HAP-1 (cell line): ENCODE measurements around the gene HSD17B7.

Experiments
- DNase-seq, 2 experiments: peaks; one replicate each; pipeline ENCODE4 v3.0.0-alpha.2; 2016 to 2020; ENCODE audit warnings: low spot score in 2 of 2
- H3K27me3 ChIP-seq: fragments of 250-450 bp; sonication (Bioruptor Pico); 2 replicates; pipeline ENCODE4 v1.5.1; 2020; ENCODE audit warnings: low read depth, mild to moderate bottlenecking, moderate library complexity
- H3K36me3 ChIP-seq: fragments of 250-450 bp; sonication (Bioruptor Pico); replicated peaks from 2 replicates; pipeline ENCODE4 v1.5.1; 2020; ENCODE audit warnings: mild to moderate bottlenecking
- H3K4me1 ChIP-seq: fragments of 250-450 bp; sonication (Bioruptor Pico); 2 replicates; pipeline ENCODE4 v1.5.1; 2020; ENCODE audit warnings: mild to moderate bottlenecking
- H3K4me3 ChIP-seq: fragments of 250-450 bp; sonication (Bioruptor Pico); 2 replicates; pipeline ENCODE4 v1.5.1; 2020; ENCODE audit warnings: mild to moderate bottlenecking, moderate library complexity
- H3K9me3 ChIP-seq: fragments of 250-450 bp; sonication (Bioruptor Pico); 2 replicates; pipeline ENCODE4 v1.5.1; 2020; ENCODE audit warnings: mild to moderate bottlenecking, moderate library complexity
- in situ Hi-C: fragments of 300-500 bp; cut with MboI; formaldehyde crosslinking; loops from 3 replicates; pipeline ENCODE4 v1.14.3; 2020; ENCODE audit warnings: low sequenced_read_pairs, inconsistent platforms, mixed read lengths

HSD17B7 gene

GRCh38 chr1:162823771-162824525 lies 33.4 kb downstream of the HSD17B7 start:
- no peaks in the 10 kb centered on the region for H3K36me3 ChIP-seq
- no peaks in the 10 kb centered on the region for H3K9me3 ChIP-seq
- peaks cover 15% of the 10 kb centered on the region for H3K4me1 ChIP-seq
- in situ Hi-C loops = no loop called here
- DNase-seq = no peak
- no peaks in the 10 kb centered on the region for H3K27me3 ChIP-seq
- H3K4me3 ChIP-seq = no peak overlapping the region

GRCh38 chr1:162829268-162829667 lies 38.8 kb downstream of the HSD17B7 start:
- in situ Hi-C loops = no loop called here

GRCh38 chr1:162832470-162832869 lies 42.0 kb downstream of the HSD17B7 start:
- DNase-seq = no peak
- Histone ChIP-seq H3K4me3 (no peak overlapping the region), H3K9me3 (no peaks in the 10 kb centered on the region), H3K27me3 (no peaks in the 10 kb centered on the region; the same call in 1 of the 2 replicates), H3K4me1 (no peaks in the 10 kb centered on the region), H3K36me3 (no peaks in the 10 kb centered on the region)
- in situ Hi-C loops = no loop called here

More at GRCh38 chr1:162829268-162829667, 38.8 kb downstream of the HSD17B7 start:
- no peaks in the 10 kb centered on the region; the same call in 1 of the 2 replicates for H3K27me3 ChIP-seq
- H3K4me3 ChIP-seq = no peak overlapping the region
- H3K9me3 ChIP-seq = no peaks in the 10 kb centered on the region
- DNase-seq = no peak
- H3K4me1 ChIP-seq = no peaks in the 10 kb centered on the region
- no peaks in the 10 kb centered on the region for H3K36me3 ChIP-seq

GRCh38 chr1:162835157-162835899 lies 44.8 kb downstream of the HSD17B7 start:
- peaks cover 3% of the 10 kb centered on the region; the same call in 1 of the 2 replicates for H3K9me3 ChIP-seq
- H3K36me3 ChIP-seq = no peaks in the 10 kb centered on the region
- H3K4me3 ChIP-seq = no peak overlapping the region
- in situ Hi-C loops = no loop called here
- no peak for DNase-seq
- H3K27me3 ChIP-seq = no peaks in the 10 kb centered on the region
- H3K4me1 ChIP-seq = no peaks in the 10 kb centered on the region

- in situ Hi-C loops = no loop called here
- Histone ChIP-seq H3K9me3 (peaks cover 3% of the 10 kb centered on the region; the same call in 1 of the 2 replicates), H3K27me3 (no peaks in the 10 kb centered on the region), H3K4me3 (no peak overlapping the region), H3K4me1 (no peaks in the 10 kb centered on the region), H3K36me3 (no peaks in the 10 kb centered on the region)
- no peak for DNase-seq
These were observed 48.4 kb downstream of the HSD17B7 start for GRCh38 chr1:162838863-162839262.

GRCh38 chr1:162840250-162840839 lies 49.8 kb downstream of the HSD17B7 start:
- in situ Hi-C loops = no loop called here
- H3K36me3 ChIP-seq = no peaks in the 10 kb centered on the region
- no peak for DNase-seq

GRCh38 chr1:162844153-162844552 lies 53.7 kb downstream of the HSD17B7 start:
- H3K27me3 ChIP-seq = no peaks in the 10 kb centered on the region
- no peaks in the 10 kb centered on the region; the same call in 1 of the 2 replicates for H3K9me3 ChIP-seq
- H3K4me3 ChIP-seq = no peak overlapping the region
- in situ Hi-C loops = no loop called here
- no peaks in the 10 kb centered on the region for H3K36me3 ChIP-seq
- no peaks in the 10 kb centered on the region for H3K4me1 ChIP-seq
- DNase-seq = no peak

More at GRCh38 chr1:162840250-162840839, 49.8 kb downstream of the HSD17B7 start:
- Histone ChIP-seq H3K4me1 (no peaks in the 10 kb centered on the region), H3K4me3 (no peak overlapping the region), H3K27me3 (no peaks in the 10 kb centered on the region), H3K9me3 (peaks cover 3% of the 10 kb centered on the region; the same call in 1 of the 2 replicates)

GRCh38 chr1:162846256-162847212 lies 56.0 kb downstream of the HSD17B7 start:
- H3K36me3 ChIP-seq = no peaks in the 10 kb centered on the region
- no peak for DNase-seq
- no peaks in the 10 kb centered on the region for H3K9me3 ChIP-seq
- H3K4me3 ChIP-seq = no peak overlapping the region
- no peaks in the 10 kb centered on the region for H3K4me1 ChIP-seq
- in situ Hi-C loops = no loop called here
- no peaks in the 10 kb centered on the region for H3K27me3 ChIP-seq

- peak; percentile 53 to 90 for DNase-seq
- H3K36me3 ChIP-seq = no peaks in the 10 kb centered on the region
- H3K4me1 ChIP-seq = no peaks in the 10 kb centered on the region
- H3K9me3 ChIP-seq = no peaks in the 10 kb centered on the region
- H3K4me3 ChIP-seq = no peak overlapping the region
- H3K27me3 ChIP-seq = no peaks in the 10 kb centered on the region
- in situ Hi-C loops = no loop called here
These were observed 57.4 kb downstream of the HSD17B7 start for GRCh38 chr1:162847839-162848453.

GRCh38 chr1:162849711-162850110 lies 59.2 kb downstream of the HSD17B7 start:
- H3K9me3 ChIP-seq = no peaks in the 10 kb centered on the region
- no peaks in the 10 kb centered on the region for H3K4me1 ChIP-seq
- H3K4me3 ChIP-seq = no peak overlapping the region
- in situ Hi-C loops = loop anchor here (10.0 kb wide), 1 partner anchor 455 kb away; no protein-coding TSS in a partner anchor
- H3K27me3 ChIP-seq = no peaks in the 10 kb centered on the region
- no peaks in the 10 kb centered on the region for H3K36me3 ChIP-seq
- DNase-seq = no peak

- DNase-seq = no peak
- Histone ChIP-seq H3K4me1 (no peaks in the 10 kb centered on the region), H3K36me3 (no peaks in the 10 kb centered on the region), H3K9me3 (no peaks in the 10 kb centered on the region; the same call in 1 of the 2 replicates), H3K4me3 (no peak overlapping the region), H3K27me3 (peaks cover under 1% of the 10 kb centered on the region; the same call in 1 of the 2 replicates)
- in situ Hi-C loops = loop anchor here (10.0 kb wide), 1 partner anchor 453 kb away; no protein-coding TSS in a partner anchor
These were observed 60.8 kb downstream of the HSD17B7 start for GRCh38 chr1:162851341-162851740.

GRCh38 chr1:162854245-162854882 lies 63.9 kb downstream of the HSD17B7 start:
- Histone ChIP-seq H3K27me3 (peaks cover 9% of the 10 kb centered on the region), H3K4me1 (no peaks in the 10 kb centered on the region), H3K4me3 (no peak overlapping the region), H3K36me3 (no peaks in the 10 kb centered on the region), H3K9me3 (no peaks in the 10 kb centered on the region; the same call in none of the 2 replicates)
- in situ Hi-C loops = loop anchor here (10.0 kb wide), 1 partner anchor 450 kb away; no protein-coding TSS in a partner anchor
- peak; percentile 75 for DNase-seq
